Measurements from ENCODE around the gene SHB.
A peak's percentile ranks its signal among the peaks of the same experiment; 100 is the strongest.

Gene SHB

GRCh38 chr9:38065369-38066075 is 3.5 kb downstream of the SHB start:
- no peak for TF ChIP-seq JUND (IDR thresholded peaks at IDR 0.05; ENCODE audit: low read depth)
- in situ Hi-C loops (cut with HindIII; ENCODE audit: low pct_unique_long_range_greater_than_20kb, low sequenced_read_pairs) = no loop called here
- no peak for DNase-seq (ENCODE audit: low read depth in 1 of 2, low spot score in 1 of 2)

DNA sequence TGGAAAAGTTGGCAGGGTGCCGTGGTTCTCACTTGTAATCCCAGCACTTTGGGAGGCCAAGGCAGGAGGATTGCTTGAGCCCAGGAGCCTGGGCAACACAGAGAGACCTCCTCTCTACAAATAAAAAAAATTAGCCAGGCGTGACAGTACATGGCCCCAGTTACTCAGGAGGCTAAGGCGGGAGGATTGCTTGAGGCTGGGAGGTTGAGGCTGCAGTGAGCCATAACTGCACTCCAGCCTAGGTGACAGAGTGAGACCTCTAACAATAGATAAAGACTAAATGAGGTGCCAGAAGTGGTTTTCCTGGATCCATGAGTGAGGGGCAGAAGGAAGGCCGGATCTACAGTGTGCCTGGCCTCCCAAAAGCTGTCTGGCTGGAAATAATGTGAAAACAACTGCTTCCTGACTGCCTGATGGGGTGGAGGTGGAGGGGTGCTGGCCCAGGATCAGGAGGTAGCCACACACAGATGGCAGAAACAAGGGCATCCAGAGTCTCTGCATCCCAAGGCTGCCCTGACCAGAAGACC is 4.1 kb downstream of the SHB start:
- in situ Hi-C loops (cut with HindIII; ENCODE audit: low pct_unique_long_range_greater_than_20kb, low sequenced_read_pairs) = no loop called here
- TF ChIP-seq JUND (IDR thresholded peaks at IDR 0.05; ENCODE audit: low read depth) = no peak
- DNase-seq (ENCODE audit: low read depth in 1 of 2, low spot score in 1 of 2) = no peak

- TF ChIP-seq JUND (IDR thresholded peaks at IDR 0.05; ENCODE audit: low read depth) = no peak
- in situ Hi-C loops (cut with HindIII; ENCODE audit: low pct_unique_long_range_greater_than_20kb, low sequenced_read_pairs) = no loop called here
- DNase-seq (ENCODE audit: low read depth in 1 of 2, low spot score in 1 of 2) = no peak
These were observed 5.7 kb downstream of the SHB start for GRCh38 chr9:38063363-38063707.

- no peak for TF ChIP-seq JUND (IDR thresholded peaks at IDR 0.05; ENCODE audit: low read depth)
- in situ Hi-C loops (cut with HindIII; ENCODE audit: low pct_unique_long_range_greater_than_20kb, low sequenced_read_pairs) = no loop called here
- no peak for DNase-seq (ENCODE audit: low read depth in 1 of 2, low spot score in 1 of 2)
These were observed 6.3 kb downstream of the SHB start for GRCh38 chr9:38062498-38063362.

DNA sequence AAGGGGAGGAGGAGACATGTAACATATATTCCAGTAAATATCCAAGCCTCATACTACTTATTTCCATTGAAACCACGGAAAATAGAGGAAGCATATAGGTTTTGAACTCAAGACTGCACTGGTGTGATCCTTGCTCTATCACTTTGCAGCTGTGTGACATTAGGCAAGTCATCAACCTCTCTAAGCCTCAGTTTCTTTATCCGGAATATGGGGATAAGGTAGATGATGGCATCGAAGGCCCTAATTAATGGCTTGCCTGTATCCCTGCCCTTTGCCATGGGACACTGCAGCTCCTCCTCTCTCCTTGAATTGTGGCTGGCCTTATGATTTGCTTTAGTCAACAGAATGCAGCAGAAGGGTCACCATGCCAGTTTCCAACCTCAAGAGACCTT is 6.9 kb downstream of the SHB start:
- in situ Hi-C loops (cut with HindIII; ENCODE audit: low pct_unique_long_range_greater_than_20kb, low sequenced_read_pairs) = no loop called here
- no peak for TF ChIP-seq JUND (IDR thresholded peaks at IDR 0.05; ENCODE audit: low read depth)
- no peak for DNase-seq (ENCODE audit: low read depth in 1 of 2, low spot score in 1 of 2)

GRCh38 chr9:38061326-38061977 is 7.6 kb downstream of the SHB start:
- DNase-seq (ENCODE audit: low read depth in 1 of 2, low spot score in 1 of 2) = no peak
- no peak for TF ChIP-seq JUND (IDR thresholded peaks at IDR 0.05; ENCODE audit: low read depth)
- in situ Hi-C loops (cut with HindIII; ENCODE audit: low pct_unique_long_range_greater_than_20kb, low sequenced_read_pairs) = no loop called here

GRCh38 chr9:38060681-38061080 is 8.3 kb downstream of the SHB start:
- TF ChIP-seq JUND (IDR thresholded peaks at IDR 0.05; ENCODE audit: low read depth) = no peak
- no peak for DNase-seq (ENCODE audit: low read depth in 1 of 2, low spot score in 1 of 2)
- in situ Hi-C loops (cut with HindIII; ENCODE audit: low pct_unique_long_range_greater_than_20kb, low sequenced_read_pairs) = no loop called here

GRCh38 chr9:38059233-38059936 is 9.6 kb downstream of the SHB start:
- in situ Hi-C loops (cut with HindIII; ENCODE audit: low pct_unique_long_range_greater_than_20kb, low sequenced_read_pairs) = no loop called here
- DNase-seq (ENCODE audit: low read depth in 1 of 2, low spot score in 1 of 2) = no peak

DNA sequence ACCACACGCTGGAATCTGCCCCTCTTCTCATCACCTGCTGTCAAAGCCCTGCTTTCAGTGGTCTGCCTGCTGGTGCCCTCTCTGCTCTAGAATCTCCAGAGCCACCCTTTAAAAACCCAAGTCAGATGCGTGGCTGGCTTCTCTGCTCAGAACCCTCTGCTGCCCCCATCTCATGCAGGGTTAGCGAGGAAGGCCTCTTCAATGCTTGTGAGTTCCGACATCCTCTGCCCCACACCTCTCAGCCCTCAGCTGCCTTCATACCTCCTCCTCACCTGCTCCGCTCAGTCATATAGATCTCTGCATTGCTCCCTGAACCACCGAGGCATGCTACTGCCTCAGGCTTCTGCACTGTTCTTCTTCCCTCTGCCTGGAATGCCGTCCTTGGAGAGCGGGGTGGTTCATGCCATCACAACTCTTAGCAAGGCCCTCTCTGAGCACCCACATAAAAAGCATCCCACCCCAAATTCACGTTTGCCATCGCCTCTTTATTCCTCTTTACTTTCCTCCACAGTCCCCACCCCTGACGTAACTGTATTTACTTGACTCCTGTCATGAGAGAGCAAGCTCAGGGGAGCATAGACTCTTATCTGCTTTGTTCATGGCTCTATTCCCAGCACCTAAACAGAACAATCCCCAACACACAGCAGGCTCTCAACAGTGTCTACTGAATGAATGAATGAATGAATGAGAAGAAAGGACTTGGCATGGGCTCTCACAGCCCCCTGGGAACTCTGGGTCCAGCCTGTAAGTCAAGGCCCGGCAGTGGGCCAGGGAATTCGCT is 10.4 kb downstream of the SHB start:
- no peak for TF ChIP-seq JUND (IDR thresholded peaks at IDR 0.05; ENCODE audit: low read depth)
- in situ Hi-C loops (cut with HindIII; ENCODE audit: low pct_unique_long_range_greater_than_20kb, low sequenced_read_pairs) = no loop called here
- DNase-seq (ENCODE audit: low read depth in 1 of 2, low spot score in 1 of 2) = no peak

More at GRCh38 chr9:38059233-38059936, 9.6 kb downstream of the SHB start:
- no peak for TF ChIP-seq JUND (IDR thresholded peaks at IDR 0.05; ENCODE audit: low read depth)

GRCh38 chr9:38057416-38058195 is 11.4 kb downstream of the SHB start:
- DNase-seq (ENCODE audit: low read depth in 1 of 2, low spot score in 1 of 2) = peak; percentile 35 to 77
- TF ChIP-seq JUND (IDR thresholded peaks at IDR 0.05; ENCODE audit: low read depth) = no peak
- in situ Hi-C loops (cut with HindIII; ENCODE audit: low pct_unique_long_range_greater_than_20kb, low sequenced_read_pairs) = no loop called here

- DNase-seq (ENCODE audit: low read depth in 1 of 2, low spot score in 1 of 2) = no peak
- no peak for TF ChIP-seq JUND (IDR thresholded peaks at IDR 0.05; ENCODE audit: low read depth)
- in situ Hi-C loops (cut with HindIII; ENCODE audit: low pct_unique_long_range_greater_than_20kb, low sequenced_read_pairs) = no loop called here
These were observed 14.4 kb downstream of the SHB start for GRCh38 chr9:38054653-38055052.
